ENCODE data around the gene PTPRU. TPM values are rescaled to one million over a fixed set of nuclear protein-coding genes. Genes with fewer than 3 reads are reported as not detected.

PTPRU gene
- total and polyA plus RNA-seq, 4 donors: 1.6 to 15.1 (median 6.0) TPM

GRCh38 chr1:29190718-29191117 is 45.6 kb upstream of the PTPRU start:
- H3K9me3 ChIP-seq (ENCODE audit: control insufficient read depth in 4 of 4, low read length in 3 of 4): no peaks in the 10 kb centered on the region
- peaks cover 0 to 2% (median under 1%) of the 10 kb centered on the region in 4 donors for H3K36me3 ChIP-seq (ENCODE audit: control insufficient read depth in 4 of 4, insufficient read depth in 3 of 4, low read depth in 1 of 4, low read length in 3 of 4)
- no peaks in the 10 kb centered on the region for H3K27me3 ChIP-seq (ENCODE audit: control insufficient read depth in 4 of 4, insufficient read depth in 4 of 4, low read length in 3 of 4)
- H3K27ac ChIP-seq (ENCODE audit: low read depth in 1 of 2, low read length in 2 of 2): no peak overlapping the region
- no peak for DNase-seq (ENCODE audit: low spot score)
- WGBS: 94% methylated on average over 6 of the region's 6 CpGs
- no peak overlapping the region for H3K4me3 ChIP-seq (ENCODE audit: low read depth in 1 of 3, low read length in 3 of 3)
- no peak for TF ChIP-seq RAD21 (IDR thresholded peaks at IDR 0.05)
- TF ChIP-seq EGR1 (IDR thresholded peaks at IDR 0.05; ENCODE audit: low read depth in 2 of 2): no peak
- TF ChIP-seq FOXA2 (IDR thresholded peaks at IDR 0.05): no peak
- no peak for TF ChIP-seq NR2F2 (IDR thresholded peaks at IDR 0.05)
- TF ChIP-seq HNF4A (conservative IDR thresholded peaks at IDR 0.05): no peak
- TF ChIP-seq HNF4G (IDR thresholded peaks at IDR 0.05): no peak
- TF ChIP-seq GABPA (IDR thresholded peaks at IDR 0.05 in 1 of 2, conservative IDR thresholded peaks at IDR 0.05 in 1 of 2): no peak
- no peak for TF ChIP-seq ZBTB33 (IDR thresholded peaks at IDR 0.05)
- TF ChIP-seq ATF3 (IDR thresholded peaks at IDR 0.05): no peak
- TF ChIP-seq CTCF (IDR thresholded peaks at IDR 0.05; ENCODE audit: low read depth, low read length, missing input control): no peak
- no peak for TF ChIP-seq JUND (IDR thresholded peaks at IDR 0.05)
- TF ChIP-seq YY1 (IDR thresholded peaks at IDR 0.05): no peak
- TF ChIP-seq FOXA1 (IDR thresholded peaks at IDR 0.05): no peak
- TF ChIP-seq REST (IDR thresholded peaks at IDR 0.05): no peak
- no peak for TF ChIP-seq RXRA (IDR thresholded peaks at IDR 0.05)
- H3K4me1 ChIP-seq (ENCODE audit: control insufficient read depth in 4 of 4, insufficient read depth in 4 of 4, low read length in 3 of 4): peaks cover 2 to 13% (median 6%) of the 10 kb centered on the region in 4 donors
- H3K9ac ChIP-seq (ENCODE audit: low read depth in 1 of 2, low read length in 2 of 2): no peak overlapping the region

- Histone ChIP-seq H3K27ac (ENCODE audit: low read depth in 1 of 2, low read length in 2 of 2) (no peak overlapping the region), H3K9me3 (ENCODE audit: control insufficient read depth in 4 of 4, low read length in 3 of 4) (no peaks in the 10 kb centered on the region), H3K4me1 (ENCODE audit: control insufficient read depth in 4 of 4, insufficient read depth in 4 of 4, low read length in 3 of 4) (peaks cover 0 to 12% (median 10%) of the 10 kb centered on the region in 4 donors), H3K4me3 (ENCODE audit: low read depth in 1 of 3, low read length in 3 of 3) (no peak overlapping the region), H3K36me3 (ENCODE audit: control insufficient read depth in 4 of 4, insufficient read depth in 3 of 4, low read depth in 1 of 4, low read length in 3 of 4) (peaks cover 0 to 2% (median under 1%) of the 10 kb centered on the region in 4 donors), H3K9ac (ENCODE audit: low read depth in 1 of 2, low read length in 2 of 2) (no peak overlapping the region), H3K27me3 (ENCODE audit: control insufficient read depth in 4 of 4, insufficient read depth in 4 of 4, low read length in 3 of 4) (no peaks in the 10 kb centered on the region)
- no peak for DNase-seq (ENCODE audit: low spot score)
- 96% methylated on average over 8 of the region's 8 CpGs for WGBS
- TF ChIP-seq CTCF (IDR thresholded peaks at IDR 0.05; ENCODE audit: low read depth, low read length, missing input control): no peak
- TF ChIP-seq YY1 (IDR thresholded peaks at IDR 0.05): no peak
- no peak for TF ChIP-seq JUND (IDR thresholded peaks at IDR 0.05)
- no peak for TF ChIP-seq ZBTB33 (IDR thresholded peaks at IDR 0.05)
- TF ChIP-seq FOXA2 (IDR thresholded peaks at IDR 0.05): no peak
- TF ChIP-seq EGR1 (IDR thresholded peaks at IDR 0.05; ENCODE audit: low read depth in 2 of 2): no peak
- TF ChIP-seq GABPA (IDR thresholded peaks at IDR 0.05 in 1 of 2, conservative IDR thresholded peaks at IDR 0.05 in 1 of 2): no peak
Observed at GRCh38 chr1:29193879-29194455, 42.4 kb upstream of the PTPRU start.
